Kidney (tissue), 14 donors: ENCODE results near the gene SGK2. TPM values are rescaled to one million over a fixed set of nuclear protein-coding genes. Genes with fewer than 3 reads are reported as not detected.

ENCODE experiments used
- DNase-seq, 5 donors: peaks; one replicate each; pipeline ENCODE4 v3.0.0-alpha.2; 2013 to 2020
- FAIRE-seq: peaks from 2 replicates; lab custom pipeline; 2012; peaks lifted over from hg19 to GRCh38; lab: Jason Lieb, UNC
- H3K27ac ChIP-seq, 2 donors: one replicate each; pipeline ENCODE4 v1.7.0; 2013; ENCODE audit warnings: low read depth in 2 of 2, low read length in 2 of 2, inconsistent platforms in 1 of 2
- H3K27me3 ChIP-seq: one replicate; pipeline ENCODE4 v1.7.1; 2013; ENCODE audit warnings: low read length, inconsistent platforms; ENCODE audit not compliant: control insufficient read depth, insufficient read depth
- H3K36me3 ChIP-seq, 3 donors: one replicate each; pipeline versions ENCODE4 v1.7.0 to v1.7.1; 2013; ENCODE audit warnings: low read length in 3 of 3, control low read depth in 1 of 3, inconsistent platforms in 1 of 3; ENCODE audit not compliant: insufficient read depth in 3 of 3, control insufficient read depth in 2 of 3
- H3K4me1 ChIP-seq, 3 donors: one replicate each; pipeline versions ENCODE4 v1.7.0 to v1.7.1; 2013; ENCODE audit warnings: low read length in 3 of 3, inconsistent platforms in 1 of 3, low read depth in 1 of 3; ENCODE audit not compliant: control insufficient read depth in 2 of 3, insufficient read depth in 2 of 3
- H3K4me3 ChIP-seq, 3 donors: one replicate each; pipeline versions ENCODE4 v1.7.0 to v1.8.1; 2013; ENCODE audit warnings: low read length in 3 of 3, control low read depth in 1 of 3, inconsistent platforms in 1 of 3
- H3K9ac ChIP-seq, 3 donors: one replicate each; pipeline versions ENCODE4 v1.7.0 to v1.7.1; 2013; ENCODE audit warnings: low read length in 3 of 3, control low read depth in 1 of 3, inconsistent platforms in 1 of 3
- H3K9me3 ChIP-seq, 3 donors: one replicate each; pipeline versions ENCODE4 v1.7.0 to v1.7.1; 2013; ENCODE audit warnings: low read length in 3 of 3, control low read depth in 1 of 3, inconsistent platforms in 1 of 3; ENCODE audit not compliant: control insufficient read depth in 2 of 3, insufficient read depth in 1 of 3
- CTCF ChIP-seq: IDR thresholded peaks from 3 replicates; pipeline ENCODE4 v1.5.1; 2012; ENCODE audit warnings: mild to moderate bottlenecking, moderate library complexity, borderline replicate concordance; ENCODE audit not compliant: insufficient read depth; ENCODE audit errors: extremely low read depth
- intact Hi-C: fragments of 100-400 bp; cut with DNase I; formaldehyde crosslinking; loops from one replicate; pipeline ENCODE4 v1.11.1; 2022
- polyA plus RNA-seq: library from polyadenylated mRNA; stranded (reverse); fragments of 350-450 nt; fragmentation: Illumina TruSeq; extraction: RNeasy Lipid Tissue Mini Kit (QIAGEN cat#74804); gene quantifications from one replicate; pipeline ENCODE4 v1.2.3, GENCODE V29; 2014; ENCODE audit warnings: low read depth, low replicate concordance; ENCODE audit not compliant: insufficient read depth
- total RNA-seq: library from RNA; stranded (reverse); fragmentation: NEBNext Ultra II Directional; extraction: Animal tissue kit (Norgen Biotek cat#: 25700); gene quantifications from one replicate; pipeline ENCODE4 v1.2.1, GENCODE V29; 2021
- donor health status: control.
- donor health status: control.
- donor health status: control.
- donor health status: control.
- donor health status: control.
- donor health status: DM: yes; HTN: yes; CAD: no.
- donor health status: Normal renal cell carcinoma (clear cell type).

The SGK2 gene
- total and polyA plus RNA-seq, 2 donors from 2014 or later, result 42.9 to 95.1 TPM

GRCh38 chr20:43528258-43528875 lies 30.5 kb upstream of the SGK2 start:
- H3K27ac ChIP-seq, result no peak overlapping the region

GRCh38 chr20:43529051-43529450 lies 29.8 kb upstream of the SGK2 start:
- no peaks in the 10 kb centered on the region for H3K4me1 ChIP-seq
- no peak overlapping the region for H3K4me3 ChIP-seq
- H3K27ac ChIP-seq, result no peak overlapping the region
- no peak overlapping the region for H3K9ac ChIP-seq
- intact Hi-C loops, result no loop called here
- H3K27me3 ChIP-seq, result no peaks in the 10 kb centered on the region
- TF ChIP-seq CTCF, result no peak
- FAIRE-seq (no peak), DNase-seq (no peak)
- H3K9me3 ChIP-seq, result no peaks in the 10 kb centered on the region
- peaks cover 0 to 2% (median 0%) of the 10 kb centered on the region in 3 donors for H3K36me3 ChIP-seq

More at GRCh38 chr20:43528258-43528875, 30.5 kb upstream of the SGK2 start:
- Histone ChIP-seq H3K27me3 (no peaks in the 10 kb centered on the region), H3K9ac (no peak overlapping the region), H3K4me1 (no peaks in the 10 kb centered on the region), H3K9me3 (no peaks in the 10 kb centered on the region), H3K36me3 (peaks cover 0 to 2% (median 0%) of the 10 kb centered on the region in 3 donors), H3K4me3 (no peak overlapping the region)
- DNase-seq (no peak), FAIRE-seq (no peak)
- no peak for TF ChIP-seq CTCF
- intact Hi-C loops, result no loop called here

GRCh38 chr20:43529457-43530153 lies 29.2 kb upstream of the SGK2 start:
- H3K9ac ChIP-seq, result no peak overlapping the region
- FAIRE-seq, result no peak
- TF ChIP-seq CTCF, result no peak
- intact Hi-C loops, result no loop called here
- H3K4me1 ChIP-seq, result no peaks in the 10 kb centered on the region
- H3K36me3 ChIP-seq, result peaks cover 0 to 2% (median 0%) of the 10 kb centered on the region in 3 donors
- no peak overlapping the region for H3K4me3 ChIP-seq
- H3K27me3 ChIP-seq, result no peaks in the 10 kb centered on the region
- no peak overlapping the region for H3K27ac ChIP-seq
- H3K9me3 ChIP-seq, result no peaks in the 10 kb centered on the region
- no peak for DNase-seq
